Progenitor cell of endocrine pancreas (in vitro differentiated cells): Measurements from ENCODE around the gene GNB1L. TPM values are rescaled to one million over a fixed set of nuclear protein-coding genes. Genes with fewer than 3 reads are reported as not detected.

Experiments used
- DNase-seq: peaks from one replicate; pipeline ENCODE4 v3.0.0; 2021; ENCODE audit warnings: low spot score; ENCODE audit not compliant: unreplicated experiment
- H3K27ac Mint-ChIP-seq: 2 replicates; pipeline ENCODE4 v1.8.0; 2021; ENCODE audit warnings: mild to moderate bottlenecking, moderate library complexity, mixed read lengths
- H3K27me3 Mint-ChIP-seq: 2 replicates; pipeline ENCODE4 v1.8.0; 2021; ENCODE audit warnings: mixed read lengths
- H3K36me3 Mint-ChIP-seq: 2 replicates; pipeline ENCODE4 v1.8.0; 2022; ENCODE audit warnings: mixed read lengths; ENCODE audit not compliant: insufficient read depth
- H3K4me1 Mint-ChIP-seq: 2 replicates; pipeline ENCODE4 v1.8.0; 2021; ENCODE audit warnings: low read depth, mixed read lengths
- H3K4me3 Mint-ChIP-seq: 2 replicates; pipeline ENCODE4 v1.8.0; 2021; ENCODE audit warnings: low read depth, mild to moderate bottlenecking, moderate library complexity, mixed read lengths
- H3K9me3 Mint-ChIP-seq: 2 replicates; pipeline ENCODE4 v1.8.0; 2021; ENCODE audit warnings: low read depth, mixed read lengths
- CTCF ChIP-seq: fragments of 200-600 bp; sonication (generic); IDR thresholded peaks from one replicate; pipeline ENCODE4 v1.5.0; 2021; ENCODE audit warnings: antibody characterized with exemption, mild to moderate bottlenecking; ENCODE audit not compliant: unreplicated experiment
- total RNA-seq: library from RNA; stranded (reverse); gene quantifications from 2 replicates; pipeline ENCODE4 v1.2.1, GENCODE V29; 2021

The GNB1L gene
- total RNA-seq, 1 donor from 2014 or later, result 9.9 TPM

GRCh38 chr22:19842393-19843106, 12.1 kb downstream of the GNB1L start:
- DNase-seq, result no peak
- no peaks in the 10 kb centered on the region for H3K36me3 Mint-ChIP-seq
- no peak for TF ChIP-seq CTCF
- no peaks in the 10 kb centered on the region for H3K9me3 Mint-ChIP-seq
- no peak overlapping the region for H3K4me3 Mint-ChIP-seq
- H3K4me1 Mint-ChIP-seq, result peaks cover 12% of the 10 kb centered on the region
- H3K27me3 Mint-ChIP-seq, result no peaks in the 10 kb centered on the region
- peak overlapping the region; percentile 52 for H3K27ac Mint-ChIP-seq

DNA sequence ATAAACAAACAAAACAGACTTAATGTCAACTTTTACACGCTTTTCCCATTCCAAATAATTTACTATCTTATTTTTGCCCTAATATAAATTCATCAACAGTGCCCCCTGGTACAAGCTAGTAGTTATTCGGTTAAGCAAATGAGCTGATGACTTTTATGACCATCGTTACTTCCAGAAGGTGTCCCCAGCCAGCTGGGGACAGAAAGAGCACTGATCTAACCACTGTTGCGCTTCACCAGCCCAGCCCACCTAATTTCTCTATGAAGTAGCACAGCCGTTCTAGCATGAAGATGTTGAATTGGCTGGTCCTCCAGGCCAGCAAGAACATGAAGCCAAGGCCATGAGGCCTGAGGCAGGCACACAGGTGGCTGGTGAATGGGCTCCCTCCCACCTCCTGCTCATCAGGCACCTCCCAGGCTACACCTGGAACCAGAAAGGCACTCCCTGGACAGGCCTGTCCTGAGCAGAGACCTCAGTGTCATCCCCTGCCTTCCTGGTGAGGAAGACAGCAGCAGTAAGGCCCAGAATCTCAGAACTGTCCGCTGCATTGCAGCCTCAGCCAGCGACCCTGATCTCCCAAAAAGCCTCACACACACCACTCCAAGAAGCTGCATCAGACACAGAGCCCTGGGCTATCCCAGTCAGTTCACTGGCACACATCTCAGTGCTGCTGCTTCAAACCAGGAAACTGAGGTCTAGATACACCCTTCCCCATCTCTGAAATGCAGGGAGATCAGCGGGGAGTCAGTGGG, 12.9 kb downstream of the GNB1L start:
- peaks cover 12% of the 10 kb centered on the region for H3K4me1 Mint-ChIP-seq
- no peaks in the 10 kb centered on the region for H3K9me3 Mint-ChIP-seq
- no peaks in the 10 kb centered on the region for H3K27me3 Mint-ChIP-seq
- no peak overlapping the region for H3K4me3 Mint-ChIP-seq
- H3K36me3 Mint-ChIP-seq, result no peaks in the 10 kb centered on the region
- DNase-seq, result no peak
- H3K27ac Mint-ChIP-seq, result peak overlapping the region; percentile 40
- no peak for TF ChIP-seq CTCF

DNA sequence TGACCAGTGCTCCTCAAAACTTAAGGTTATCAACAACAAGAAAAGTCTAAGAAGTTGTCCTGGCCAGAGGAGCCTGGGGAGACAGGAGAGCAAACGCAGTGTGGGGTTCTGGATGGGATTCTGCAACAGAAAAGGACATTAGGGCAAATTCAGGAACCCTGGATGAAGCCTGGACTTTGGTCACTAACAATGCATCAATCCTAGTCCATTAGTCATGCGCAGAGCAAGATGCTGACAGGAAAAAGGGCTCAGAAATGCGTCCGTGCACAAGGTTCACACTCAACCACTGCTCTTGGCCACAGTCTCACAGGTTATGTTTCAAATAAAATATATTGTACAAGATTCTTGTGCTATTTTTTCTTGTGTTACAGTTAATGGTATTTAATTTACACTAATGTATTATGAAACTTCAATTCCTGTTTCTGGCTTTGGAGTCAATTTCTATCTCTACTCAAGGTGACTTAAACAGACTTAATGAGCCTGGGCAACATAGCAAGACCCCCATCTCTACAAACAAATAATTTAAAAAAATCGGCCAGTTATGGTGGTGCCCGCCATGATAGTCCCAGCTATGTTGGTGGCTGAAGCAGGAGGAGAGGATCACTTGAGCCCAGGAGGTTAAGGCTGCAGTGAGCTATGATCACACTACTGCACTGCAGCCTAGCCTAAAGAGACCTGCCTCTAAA, 13.6 kb downstream of the GNB1L start:
- no peak for TF ChIP-seq CTCF
- H3K4me3 Mint-ChIP-seq, result no peak overlapping the region
- no peaks in the 10 kb centered on the region for H3K36me3 Mint-ChIP-seq
- no peak for DNase-seq
- peaks cover 12% of the 10 kb centered on the region for H3K4me1 Mint-ChIP-seq
- H3K9me3 Mint-ChIP-seq, result no peaks in the 10 kb centered on the region
- H3K27me3 Mint-ChIP-seq, result no peaks in the 10 kb centered on the region
- no peak overlapping the region for H3K27ac Mint-ChIP-seq

DNA sequence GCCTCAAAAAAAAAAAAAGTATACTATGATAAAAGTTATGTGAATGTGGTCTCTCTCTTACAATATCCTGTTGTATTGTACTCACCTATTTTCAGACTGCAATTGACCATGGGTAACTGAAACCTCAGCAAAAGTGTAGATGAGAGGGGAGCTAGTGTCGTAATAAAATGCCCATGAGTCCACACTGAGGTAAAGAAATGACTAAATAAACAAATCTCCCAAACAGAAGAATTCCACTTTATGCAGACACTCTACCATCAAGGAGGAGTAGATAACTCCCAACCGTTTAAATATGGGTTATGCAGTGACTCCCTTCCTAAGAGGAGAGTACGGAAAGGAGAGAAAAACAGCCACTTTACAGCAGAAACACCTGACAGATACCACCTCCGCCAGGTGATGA, 14.6 kb downstream of the GNB1L start:
- H3K4me3 Mint-ChIP-seq, result no peak overlapping the region
- no peaks in the 10 kb centered on the region for H3K36me3 Mint-ChIP-seq
- H3K27me3 Mint-ChIP-seq, result no peaks in the 10 kb centered on the region
- no peak overlapping the region for H3K27ac Mint-ChIP-seq
- TF ChIP-seq CTCF, result no peak
- no peak for DNase-seq
- H3K9me3 Mint-ChIP-seq, result no peaks in the 10 kb centered on the region
- H3K4me1 Mint-ChIP-seq, result peaks cover 12% of the 10 kb centered on the region

DNA sequence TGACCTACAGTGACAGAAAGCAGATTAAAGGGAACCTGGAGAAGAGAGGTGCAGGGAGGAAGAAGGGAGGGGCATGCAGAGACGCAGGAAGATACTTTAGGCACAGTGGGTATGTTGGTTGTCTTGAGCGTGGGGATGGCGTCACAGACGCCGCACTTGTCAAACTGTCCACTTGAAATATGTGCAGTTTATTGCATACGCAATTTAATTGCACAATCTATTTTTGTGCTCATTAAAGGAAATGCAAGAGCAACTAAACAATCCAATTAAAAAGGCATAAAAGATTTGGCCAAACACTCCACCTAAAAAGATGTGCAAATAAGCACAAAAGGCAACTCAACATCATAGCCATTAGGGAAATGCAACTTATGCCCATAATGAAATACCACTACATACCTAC, 16.8 kb downstream of the GNB1L start:
- no peaks in the 10 kb centered on the region for H3K27me3 Mint-ChIP-seq
- no peak for DNase-seq
- H3K4me1 Mint-ChIP-seq, result peaks cover 12% of the 10 kb centered on the region
- no peaks in the 10 kb centered on the region for H3K36me3 Mint-ChIP-seq
- H3K9me3 Mint-ChIP-seq, result no peaks in the 10 kb centered on the region
- H3K27ac Mint-ChIP-seq, result no peak overlapping the region
- TF ChIP-seq CTCF, result no peak
- H3K4me3 Mint-ChIP-seq, result no peak overlapping the region
